ENCODE results near the gene MREG.

- TF ChIP-seq CTCF (IDR thresholded peaks at IDR 0.05) (no peak), POLR2A (IDR thresholded peaks at IDR 0.05) (no peak), POLR2AphosphoS5 (IDR thresholded peaks at IDR 0.05) (no peak)
Measured at GRCh38 chr2:215966951-215967350, 46.4 kb downstream of the MREG start.

Data from sigmoid colon (tissue), 4 donors.